HS-27A (cell line): ENCODE results near the gene MEF2C.

ENCODE experiments used
- DNase-seq: peaks from one replicate; pipeline ENCODE4 v3.0.0-alpha.2; 2012; ENCODE audit warnings: low read depth, missing footprints

Gene MEF2C

GRCh38 chr5:88756953-88757352, 126.0 kb downstream of the MEF2C start:
- no peak for DNase-seq

- DNase-seq = no peak
Observed at GRCh38 chr5:88748666-88749065, 134.3 kb downstream of the MEF2C start.

GRCh38 chr5:88746438-88746882, 136.5 kb downstream of the MEF2C start:
- no peak for DNase-seq

GRCh38 chr5:88745093-88745696, 137.8 kb downstream of the MEF2C start:
- DNase-seq = no peak

GRCh38 chr5:88743231-88743834, 139.7 kb downstream of the MEF2C start:
- DNase-seq = peak; percentile 19

- DNase-seq = no peak
Observed at GRCh38 chr5:88741964-88742363, 141.0 kb downstream of the MEF2C start.

- DNase-seq = no peak
Observed at GRCh38 chr5:88740604-88741185, 142.3 kb downstream of the MEF2C start.

- no peak for DNase-seq
Observed at GRCh38 chr5:88736494-88736893, 146.5 kb downstream of the MEF2C start.

- DNase-seq = no peak
Observed at GRCh38 chr5:88734983-88735382, 148.0 kb downstream of the MEF2C start.

GRCh38 chr5:88734191-88734640, 148.8 kb downstream of the MEF2C start:
- no peak for DNase-seq

GRCh38 chr5:88732862-88733261, 150.1 kb downstream of the MEF2C start:
- DNase-seq = no peak

- DNase-seq = no peak
Observed at GRCh38 chr5:88732181-88732633, 150.8 kb downstream of the MEF2C start.

GRCh38 chr5:88729829-88730182, 153.2 kb downstream of the MEF2C start:
- no peak for DNase-seq

GRCh38 chr5:88729084-88729828, 153.7 kb downstream of the MEF2C start:
- DNase-seq = peak; percentile 34

- DNase-seq = no peak
Observed at GRCh38 chr5:88727705-88728313, 155.2 kb downstream of the MEF2C start.

GRCh38 chr5:88725454-88725853, 157.5 kb downstream of the MEF2C start:
- no peak for DNase-seq

GRCh38 chr5:88724201-88724600, 158.8 kb downstream of the MEF2C start:
- no peak for DNase-seq

GRCh38 chr5:88722546-88723073, 160.4 kb downstream of the MEF2C start:
- DNase-seq = no peak

GRCh38 chr5:88719434-88719833, 163.6 kb downstream of the MEF2C start:
- no peak for DNase-seq

- DNase-seq = no peak
Observed at GRCh38 chr5:88718736-88719135, 164.2 kb downstream of the MEF2C start.

GRCh38 chr5:88716101-88716500, 166.9 kb downstream of the MEF2C start:
- no peak for DNase-seq

- DNase-seq = no peak
Observed at GRCh38 chr5:88715503-88715902, 167.5 kb downstream of the MEF2C start.
